GM19328 (cell line): ENCODE measurements around the gene CASZ1.

Experiments used
- ATAC-seq: cut with Tn5 transposase; IDR thresholded peaks from one replicate; pipeline ENCODE4 v1.9.1; 2021; ENCODE audit warnings: mild to moderate bottlenecking, moderate library complexity; ENCODE audit not compliant: unreplicated experiment

Gene CASZ1

DNA sequence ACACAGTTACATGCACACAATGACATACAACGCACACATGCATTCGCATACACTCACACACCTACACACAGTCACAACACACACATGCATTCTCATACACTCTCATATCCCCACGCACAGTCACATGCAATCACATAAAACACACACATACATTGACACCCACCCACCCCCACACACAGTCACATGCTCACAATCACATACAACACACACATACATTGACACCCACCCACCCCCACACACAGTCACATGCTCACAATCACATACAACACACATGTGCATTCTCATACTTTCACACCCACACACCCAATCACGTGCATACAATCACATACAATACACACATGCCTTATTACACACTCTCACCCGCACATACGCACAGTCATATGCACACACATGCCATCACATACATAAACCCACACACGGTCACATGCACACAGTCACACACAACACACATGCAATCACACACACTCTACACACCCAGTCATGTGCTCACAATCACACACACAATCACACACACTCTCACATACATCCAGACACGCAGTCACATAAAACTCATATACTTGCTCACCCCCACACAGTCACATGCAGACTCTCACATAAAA, 134.3 kb downstream of the CASZ1 start:
- no peak for ATAC-seq

- no peak for ATAC-seq
Measured at GRCh38 chr1:10661453-10661852, 135.0 kb downstream of the CASZ1 start.

GRCh38 chr1:10659646-10660540, 136.6 kb downstream of the CASZ1 start:
- no peak for ATAC-seq

DNA sequence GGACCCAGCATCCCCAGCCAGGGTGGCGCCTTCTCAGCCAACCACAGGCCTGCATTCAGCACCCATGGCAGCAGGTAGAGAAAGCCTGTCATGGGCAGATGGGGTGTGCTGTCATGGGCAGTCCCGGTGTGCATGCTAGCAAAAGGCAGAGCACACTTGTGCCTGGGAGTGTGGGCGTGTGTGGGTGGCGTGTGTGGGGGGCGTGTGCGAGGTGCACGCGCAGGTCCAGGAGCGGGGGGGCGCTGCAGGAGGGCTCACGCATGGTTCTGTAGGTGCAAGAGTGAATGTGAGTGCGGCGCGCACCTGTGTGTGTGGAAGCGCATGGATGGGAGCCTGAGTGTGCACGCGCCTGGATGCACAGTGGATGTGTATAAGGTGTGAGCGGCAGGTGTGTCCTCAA, 137.2 kb downstream of the CASZ1 start:
- no peak for ATAC-seq

DNA sequence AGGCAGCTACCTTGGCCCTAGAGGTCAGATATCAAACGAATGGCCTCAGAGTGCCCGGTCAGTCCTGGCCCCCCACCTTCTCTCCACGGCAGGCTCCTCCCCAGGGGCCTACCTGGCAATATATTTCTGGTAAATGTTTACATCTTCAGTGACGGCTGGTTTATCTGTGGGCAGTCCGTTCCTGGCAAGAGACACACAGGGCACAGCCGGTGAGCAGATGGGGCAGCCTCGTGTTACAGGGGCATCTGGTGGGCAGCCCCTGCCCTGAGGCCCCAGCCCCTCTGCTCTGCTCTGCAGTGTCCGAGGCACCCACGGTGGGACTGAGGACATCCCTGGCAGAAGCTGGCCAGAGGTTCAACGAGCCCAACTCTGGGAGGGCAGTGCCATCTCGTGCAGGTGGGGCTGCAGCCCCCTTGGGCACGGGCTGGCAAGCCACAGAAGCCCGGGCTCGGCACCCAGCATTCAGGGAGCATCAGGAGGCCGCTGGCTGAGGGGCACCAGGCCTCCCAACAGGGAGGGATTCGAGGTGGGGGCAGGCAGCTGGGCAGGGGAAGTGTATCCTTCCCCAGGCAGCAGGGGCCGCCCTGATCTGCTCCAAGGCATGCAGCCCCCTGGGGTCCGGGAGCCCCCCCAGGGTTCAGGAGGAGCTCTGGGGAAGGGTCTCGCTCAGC, 137.9 kb downstream of the CASZ1 start:
- no peak for ATAC-seq

GRCh38 chr1:10657088-10657847, 139.2 kb downstream of the CASZ1 start:
- ATAC-seq = no peak

- no peak for ATAC-seq
Measured at GRCh38 chr1:10656431-10656830, 140.0 kb downstream of the CASZ1 start.

DNA sequence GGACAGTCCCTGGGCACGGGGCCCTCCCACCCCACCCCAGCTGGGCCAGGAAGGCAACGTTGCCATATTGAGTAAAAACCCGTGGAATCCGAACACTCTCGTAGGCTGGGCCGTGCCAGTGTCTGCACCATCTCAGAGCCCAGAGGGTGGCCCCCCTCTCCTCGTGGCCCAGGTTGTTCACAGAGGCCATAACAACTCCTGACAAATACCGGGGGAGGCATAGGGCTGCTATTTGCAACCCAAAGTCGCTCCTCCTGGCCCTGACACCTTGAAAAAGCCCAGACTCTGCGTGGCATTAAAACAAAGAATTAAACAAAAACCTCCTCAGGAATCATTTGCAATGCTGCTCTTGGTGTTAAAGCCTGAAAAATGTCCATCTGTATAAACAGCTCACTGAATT, 141.4 kb downstream of the CASZ1 start:
- no peak for ATAC-seq

- ATAC-seq = no peak
Measured at GRCh38 chr1:10653370-10654125, 142.9 kb downstream of the CASZ1 start.

GRCh38 chr1:10652626-10653025, 143.8 kb downstream of the CASZ1 start:
- ATAC-seq = no peak

DNA sequence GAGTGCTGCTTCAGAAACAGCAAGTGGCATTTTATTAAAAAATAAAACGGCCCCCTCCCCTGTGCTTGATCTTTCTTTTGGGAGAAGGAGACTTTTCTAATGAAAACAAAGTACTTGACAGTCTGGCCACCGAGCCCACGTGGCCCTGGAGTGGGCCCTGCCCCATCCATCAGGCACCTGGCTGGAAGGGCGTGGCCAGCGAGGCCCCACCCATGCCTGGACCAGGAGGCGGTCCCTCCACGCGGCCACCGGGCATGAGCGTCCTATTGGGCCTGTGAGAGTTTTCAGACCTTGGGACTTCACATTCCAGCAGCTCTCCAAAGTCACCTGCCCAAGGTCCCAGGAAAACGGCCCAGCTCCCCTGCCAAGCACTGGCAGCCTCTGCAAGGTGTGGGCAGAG, 144.7 kb downstream of the CASZ1 start:
- no peak for ATAC-seq

DNA sequence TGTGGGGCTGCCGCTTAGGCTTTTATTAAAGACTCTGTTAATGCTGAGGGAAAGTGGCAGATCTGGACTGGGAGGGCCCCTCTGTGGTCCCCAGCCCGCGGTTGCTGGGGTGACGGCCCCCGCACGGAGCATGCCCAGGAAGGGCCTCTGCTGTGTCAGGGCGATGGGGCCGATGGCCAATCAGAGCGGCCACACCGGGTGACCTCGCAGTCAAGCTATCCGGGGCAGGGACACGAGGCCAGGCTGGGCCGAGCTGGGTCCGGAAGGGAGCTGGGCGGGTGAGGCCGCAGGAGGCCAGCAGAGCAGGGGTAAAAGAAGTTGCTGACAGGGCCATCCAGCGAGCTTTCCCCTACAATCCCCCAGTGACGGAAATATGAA, 145.1 kb downstream of the CASZ1 start:
- no peak for ATAC-seq

- no peak for ATAC-seq
Measured at GRCh38 chr1:10650556-10651388, 145.7 kb downstream of the CASZ1 start.

- no peak for ATAC-seq
Measured at GRCh38 chr1:10649517-10650201, 146.8 kb downstream of the CASZ1 start.

DNA sequence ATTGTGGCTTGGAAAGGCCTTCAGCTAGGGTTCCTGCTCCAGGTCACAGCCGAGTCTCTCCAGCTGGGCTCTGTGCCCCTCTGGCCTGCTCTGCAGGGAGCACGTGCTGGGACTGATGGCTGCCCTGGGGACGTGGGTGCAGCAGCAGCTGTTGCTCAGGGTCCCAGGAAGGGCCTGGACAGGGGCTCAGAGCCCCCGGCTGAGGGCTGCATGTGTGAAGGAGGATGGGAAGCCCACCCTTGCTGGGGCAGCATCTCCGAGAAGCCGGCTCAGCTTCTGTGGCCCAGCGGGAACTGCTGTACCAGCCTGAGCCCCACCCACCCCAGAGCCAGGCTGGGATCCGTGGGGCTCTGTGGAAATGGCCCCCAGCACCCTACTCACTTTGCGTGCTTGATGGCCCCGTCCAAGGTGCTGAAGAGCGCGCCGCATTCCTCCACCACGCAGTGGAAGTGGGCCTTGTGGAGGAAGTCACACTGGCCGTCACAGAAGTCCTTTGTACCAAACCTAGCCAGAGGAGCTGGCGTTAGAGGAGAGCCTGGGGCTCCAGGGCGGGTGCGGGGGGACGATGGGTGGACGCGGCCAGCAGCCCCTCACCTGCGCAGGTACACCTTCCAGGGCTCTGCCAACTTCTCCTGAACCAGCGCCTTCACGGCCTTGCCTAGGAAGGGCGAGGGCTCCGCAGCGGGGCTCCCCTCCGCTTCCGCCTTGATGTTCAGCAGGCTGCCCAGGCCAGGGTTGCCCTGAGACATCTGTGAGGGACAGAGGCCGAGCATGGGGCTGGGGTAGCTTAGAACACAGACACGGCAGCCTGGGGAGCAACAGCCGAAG, 147.5 kb downstream of the CASZ1 start:
- ATAC-seq = no peak

GRCh38 chr1:10647414-10648170, 148.9 kb downstream of the CASZ1 start:
- ATAC-seq = no peak

DNA sequence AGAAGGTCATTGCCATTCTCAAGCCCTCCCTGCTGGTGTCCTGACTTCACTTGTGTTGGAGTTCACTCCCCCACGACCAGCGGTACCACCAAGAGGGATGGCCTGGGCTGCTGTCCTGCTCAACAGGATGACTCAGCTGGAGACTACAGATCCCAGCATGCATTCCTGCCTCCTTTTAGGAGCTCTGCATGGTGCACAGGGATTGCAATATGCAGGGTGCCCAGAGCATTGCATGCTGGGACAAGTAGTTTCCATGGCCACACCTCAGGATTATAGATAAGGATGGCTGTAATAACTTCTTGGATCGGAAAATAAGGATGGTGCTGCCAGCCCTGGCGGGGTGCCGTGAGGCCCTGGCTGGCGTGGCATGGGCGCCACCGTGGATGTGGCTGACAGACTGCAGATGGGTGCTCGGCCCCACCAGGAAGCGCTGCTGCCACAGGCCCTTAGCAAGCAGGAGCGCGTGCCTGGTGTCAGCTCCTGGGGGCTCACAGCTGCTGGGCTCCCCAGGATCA, 150.0 kb downstream of the CASZ1 start:
- no peak for ATAC-seq
